Stimulated activated CD4-positive, alpha-beta T cell treated with anti-CD3 and anti-CD28 coated beads, Interleukin-4, amount 100 ng/mL, for 24 hours (primary cell): ENCODE results near the gene IDH3A.
"Not testable (repeated sequence)": the region's sequence is repeated elsewhere in the genome, so short reads cannot be mapped to it uniquely, and the experiment has no call there.

Experiments
- DNase-seq: peaks from one replicate; pipeline ENCODE4 v3.0.0-alpha.2; 2020

The IDH3A gene

DNA sequence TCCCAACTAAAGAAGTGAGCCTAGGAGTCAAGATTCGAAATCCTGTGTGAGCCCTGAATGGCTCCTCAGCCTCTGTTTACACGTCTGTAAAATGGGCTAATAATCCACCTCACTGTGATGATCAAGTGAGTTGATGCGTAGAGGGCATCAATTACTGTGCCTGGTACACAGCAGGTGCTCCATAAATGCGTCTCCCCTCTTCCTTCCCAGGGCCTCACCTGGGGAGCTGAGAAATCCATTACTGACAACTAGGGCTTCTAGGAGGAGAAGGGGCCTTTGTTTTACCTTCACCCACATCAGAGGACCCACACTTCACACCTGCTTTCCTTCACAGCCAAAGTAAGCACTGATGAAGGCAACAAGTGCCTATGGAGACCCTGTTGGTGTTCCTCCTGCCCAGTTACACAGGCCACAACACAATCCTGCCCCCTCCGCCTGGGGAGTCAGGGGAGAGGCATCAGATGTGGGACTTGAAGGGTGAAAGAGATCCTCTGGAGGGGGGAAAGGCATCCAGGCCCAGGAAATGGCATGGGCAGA, 19.3 kb upstream of the IDH3A start:
- no peak for DNase-seq

DNA sequence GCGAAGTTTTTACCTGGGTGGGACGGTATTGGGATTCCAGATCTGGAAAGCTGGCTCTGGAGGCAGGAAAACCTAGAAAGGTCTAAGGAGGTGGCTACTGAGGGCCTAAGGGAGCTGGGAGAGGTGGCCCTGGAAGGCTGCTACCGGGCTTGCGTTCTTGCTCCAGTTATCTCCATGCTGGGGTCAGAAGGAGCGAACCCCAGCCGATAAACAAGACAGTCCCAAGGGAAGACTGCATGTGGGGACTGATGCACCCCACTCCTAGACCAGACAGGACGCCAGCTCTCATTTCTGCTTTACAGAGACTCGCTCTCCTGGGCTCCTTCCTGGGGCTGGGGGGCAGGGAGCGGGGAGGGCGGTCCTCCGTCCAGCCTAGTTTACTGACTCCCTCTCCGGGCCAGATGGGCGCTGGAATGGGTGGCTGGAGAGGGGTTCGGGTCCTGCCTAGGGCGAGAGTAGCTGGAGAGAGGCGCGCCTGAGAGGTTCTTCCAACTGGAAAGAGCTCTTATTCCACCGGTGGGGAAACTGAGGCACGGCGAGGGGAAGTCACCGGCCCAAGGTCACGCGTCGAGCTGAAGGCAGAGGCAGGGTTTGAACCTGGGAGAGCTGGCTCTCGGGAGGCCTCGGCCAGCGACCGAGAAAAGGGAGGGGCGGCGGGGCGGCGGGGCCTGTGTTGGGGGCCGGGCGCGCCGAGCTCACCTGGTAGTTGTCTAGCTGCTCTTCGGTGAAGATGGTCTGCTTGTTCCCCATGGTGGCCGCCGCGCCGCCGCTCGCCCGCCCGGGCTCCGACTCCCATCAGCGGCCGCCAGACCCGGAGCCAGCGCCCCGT, 18.5 kb upstream of the IDH3A start:
- no peak for DNase-seq

DNA sequence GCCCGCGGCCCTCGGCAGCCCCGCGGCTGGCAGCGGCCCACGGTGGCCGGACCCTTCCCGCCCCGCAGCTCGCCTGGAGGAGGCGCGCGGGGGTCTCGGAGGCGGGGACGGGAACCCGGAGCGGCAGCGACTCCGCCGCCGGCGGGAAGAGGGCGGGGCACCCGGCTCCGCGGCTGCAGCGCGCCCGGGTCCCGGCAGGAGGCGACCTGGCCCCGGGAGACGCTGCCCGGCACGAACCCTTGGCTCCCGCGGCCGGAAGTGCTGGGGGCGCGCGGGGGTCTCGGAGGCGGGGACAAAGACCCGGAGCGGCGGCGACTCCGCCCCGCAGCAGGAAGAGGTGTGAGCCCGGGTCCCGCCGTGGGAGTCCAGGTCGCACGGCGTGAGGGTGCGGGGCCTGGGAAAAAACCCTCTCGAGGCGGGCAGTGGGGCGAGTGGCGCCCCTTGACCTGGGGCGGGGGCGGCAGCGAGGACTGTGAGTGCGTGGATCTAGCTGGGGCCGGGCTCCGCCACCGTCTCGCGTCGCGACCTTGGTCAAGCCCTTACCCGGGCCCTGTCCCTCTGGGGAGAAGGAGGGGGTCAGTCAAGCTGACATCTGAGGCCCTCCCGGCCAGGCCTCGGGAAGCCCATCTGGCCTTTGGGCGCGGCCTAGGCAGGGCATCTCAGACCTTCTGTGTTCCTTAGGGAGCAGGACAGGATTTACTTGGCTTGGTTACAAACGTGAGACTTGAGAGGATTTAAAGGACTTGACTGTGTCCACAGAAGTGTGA, 17.7 kb upstream of the IDH3A start, which contains the start of gene CIB2:
TSS of gene CIB2 (minus strand) at position 151 of the 767 bp plus-strand sequence. CDS start 230 bp downstream, outside the sequence.
- DNase-seq = peak; percentile 74

DNA sequence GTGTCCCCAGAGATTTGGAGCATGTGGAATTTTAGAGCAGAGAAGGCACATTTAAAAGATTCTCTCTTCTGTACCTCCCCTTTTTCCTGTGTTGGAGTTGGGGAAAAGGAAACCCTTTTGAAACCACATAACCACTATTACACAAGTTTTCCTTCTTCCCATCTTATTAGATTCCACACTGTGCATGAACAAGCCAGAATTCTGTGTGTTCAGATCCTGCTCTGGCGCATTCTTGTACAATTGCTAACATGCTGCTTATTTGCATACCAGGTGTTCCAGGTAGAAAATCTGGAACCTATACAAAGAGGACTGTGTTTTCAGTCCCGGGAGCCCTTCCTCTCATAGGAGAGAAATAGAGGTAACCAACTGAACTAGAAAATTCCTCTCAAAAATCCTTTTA, 15.4 kb upstream of the IDH3A start:
- no peak for DNase-seq

DNA sequence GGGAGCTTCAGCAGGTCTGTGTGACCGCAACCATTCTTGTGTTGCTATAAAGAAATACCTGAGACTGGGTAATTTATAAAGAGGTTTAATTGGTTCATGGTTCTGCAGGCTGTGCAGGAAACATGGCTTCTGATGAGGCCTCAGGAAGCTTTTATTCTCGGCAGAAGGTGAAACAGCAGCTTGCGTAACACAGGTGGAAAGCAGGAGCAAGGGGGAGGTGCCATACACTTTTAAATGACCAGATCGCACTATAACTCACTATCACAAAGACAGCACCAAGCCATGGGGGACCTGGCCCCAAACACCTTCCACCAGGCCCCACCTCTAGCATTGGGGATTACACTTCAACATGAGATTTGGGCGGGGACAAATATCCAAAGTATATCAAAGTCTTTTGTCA, 9.6 kb upstream of the IDH3A start:
- no peak for DNase-seq

DNA sequence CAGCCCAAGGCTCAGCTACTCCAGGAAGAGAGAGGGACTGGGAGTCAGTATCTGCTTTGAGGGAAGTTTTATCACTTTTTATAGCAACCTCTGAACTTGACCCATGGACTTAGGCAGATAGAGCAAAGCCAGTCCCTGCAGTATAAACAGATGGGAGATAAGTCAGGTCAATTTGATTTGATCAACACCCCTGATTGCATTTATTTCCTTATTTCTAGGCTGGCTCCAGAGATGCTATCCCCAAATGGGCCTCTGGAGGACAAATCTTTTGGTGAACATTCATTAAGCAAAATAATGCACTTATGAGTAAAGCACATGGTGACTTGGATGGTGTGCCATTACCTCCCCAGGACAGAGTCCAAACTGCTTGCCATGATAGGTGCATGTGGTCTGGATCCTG, 8.9 kb upstream of the IDH3A start:
- no peak for DNase-seq

DNA sequence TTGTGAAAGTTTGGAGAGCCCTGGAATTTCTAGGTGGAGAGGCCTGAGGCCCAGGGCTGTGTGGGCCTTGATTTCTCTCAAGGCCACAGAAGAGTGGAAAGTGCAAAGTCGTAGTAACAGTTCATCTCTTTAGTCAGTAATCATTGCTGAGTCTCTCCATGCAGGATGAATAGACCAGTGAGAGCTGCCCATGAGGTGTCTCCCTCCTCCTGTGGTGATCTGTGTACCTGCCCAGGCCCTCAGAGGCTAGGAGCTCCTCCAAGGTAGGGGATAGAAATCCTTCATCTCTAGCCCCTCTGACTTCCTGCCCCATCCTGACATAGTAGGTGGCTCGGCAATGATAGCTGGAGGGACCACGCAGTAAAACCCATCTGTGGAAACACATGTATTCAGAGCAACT, 6.8 kb upstream of the IDH3A start:
- DNase-seq = no peak

DNA sequence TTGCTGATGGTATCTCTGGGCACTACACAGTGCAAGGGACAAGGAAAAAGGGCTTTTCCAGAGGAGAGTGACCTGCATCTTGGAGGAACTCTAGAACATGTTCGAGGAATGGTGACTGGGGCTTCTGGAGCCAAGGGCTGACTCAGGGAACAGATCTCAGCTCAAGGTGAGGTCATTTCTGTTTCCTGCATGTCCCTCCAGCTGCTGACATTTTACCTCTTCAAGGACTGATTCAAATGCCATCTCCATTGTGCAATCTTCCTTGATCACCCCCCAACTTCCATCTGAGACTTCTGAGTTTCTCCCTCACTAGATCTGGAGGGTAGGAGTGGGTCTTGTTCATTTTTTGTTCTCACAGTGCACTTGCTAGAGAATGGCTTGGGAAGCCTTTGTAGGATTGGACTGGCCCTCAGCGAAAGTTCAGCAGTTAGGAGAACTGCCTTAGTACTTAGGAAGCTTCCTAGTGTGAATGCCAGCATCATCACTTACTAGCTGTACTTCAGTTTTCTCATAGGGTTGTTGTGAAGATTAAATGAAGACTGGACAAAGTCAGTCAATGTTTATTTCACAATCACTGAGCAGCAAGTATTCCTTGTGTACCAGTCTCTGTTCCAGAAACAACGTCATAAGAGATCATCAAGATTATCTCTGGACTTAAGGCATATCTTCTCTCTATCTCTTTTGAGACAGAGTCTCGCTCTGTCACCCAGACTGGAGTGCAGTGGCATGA, 2.6 kb upstream of the IDH3A start:
- no peak for DNase-seq

DNA sequence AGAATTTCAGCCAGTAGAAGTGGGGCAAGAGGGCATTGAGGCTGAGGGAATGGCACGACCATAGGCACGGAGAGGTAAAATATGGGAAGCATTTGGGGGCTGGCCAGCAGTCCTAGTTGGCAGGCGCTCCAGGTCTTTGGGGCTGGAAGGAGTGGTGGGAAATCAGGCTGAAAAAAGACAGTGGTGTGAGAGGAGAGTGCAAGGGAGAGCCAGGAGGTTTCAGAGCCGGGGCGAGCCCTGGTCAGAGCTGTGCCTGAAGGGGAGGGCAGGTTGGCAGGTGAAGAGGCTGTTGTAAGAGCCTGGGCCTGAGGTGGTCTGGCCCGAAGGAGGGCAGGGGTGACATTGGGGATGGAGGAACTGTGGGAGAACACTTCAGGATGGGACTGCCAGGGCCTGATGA, 1.6 kb upstream of the IDH3A start:
- no peak for DNase-seq

DNA sequence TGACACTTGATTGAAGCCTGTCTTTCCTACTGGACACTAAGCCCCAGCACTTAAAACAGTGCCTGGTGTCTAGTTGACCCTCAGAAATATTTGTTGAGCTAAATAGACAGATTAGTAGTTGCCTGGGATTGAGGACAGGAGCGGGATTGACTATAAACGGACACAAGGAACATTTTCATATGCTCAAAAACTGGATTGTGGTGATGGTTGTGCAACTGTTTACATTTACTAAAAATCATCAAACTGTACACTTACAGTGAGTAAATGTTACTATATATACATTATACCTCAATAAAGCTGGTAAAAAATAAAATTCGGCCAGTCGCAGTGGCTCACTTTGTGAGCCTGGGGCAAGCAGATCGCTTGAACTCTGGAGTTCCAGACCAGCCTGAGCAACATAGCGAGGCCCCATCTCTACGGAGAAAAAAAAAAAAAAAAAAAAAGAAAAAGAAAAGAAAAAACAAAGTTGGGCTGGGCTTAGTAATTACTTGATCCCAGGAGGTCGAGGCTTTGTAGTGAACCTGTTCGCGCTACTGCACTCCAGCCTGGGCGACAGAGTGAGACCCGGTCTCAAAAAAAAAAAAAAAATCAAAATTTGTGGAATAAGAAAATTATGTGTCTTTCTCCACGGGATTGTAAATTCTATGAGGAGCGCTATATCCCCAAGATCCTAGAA, 632 bp upstream of the IDH3A start:
- no peak for DNase-seq

DNA sequence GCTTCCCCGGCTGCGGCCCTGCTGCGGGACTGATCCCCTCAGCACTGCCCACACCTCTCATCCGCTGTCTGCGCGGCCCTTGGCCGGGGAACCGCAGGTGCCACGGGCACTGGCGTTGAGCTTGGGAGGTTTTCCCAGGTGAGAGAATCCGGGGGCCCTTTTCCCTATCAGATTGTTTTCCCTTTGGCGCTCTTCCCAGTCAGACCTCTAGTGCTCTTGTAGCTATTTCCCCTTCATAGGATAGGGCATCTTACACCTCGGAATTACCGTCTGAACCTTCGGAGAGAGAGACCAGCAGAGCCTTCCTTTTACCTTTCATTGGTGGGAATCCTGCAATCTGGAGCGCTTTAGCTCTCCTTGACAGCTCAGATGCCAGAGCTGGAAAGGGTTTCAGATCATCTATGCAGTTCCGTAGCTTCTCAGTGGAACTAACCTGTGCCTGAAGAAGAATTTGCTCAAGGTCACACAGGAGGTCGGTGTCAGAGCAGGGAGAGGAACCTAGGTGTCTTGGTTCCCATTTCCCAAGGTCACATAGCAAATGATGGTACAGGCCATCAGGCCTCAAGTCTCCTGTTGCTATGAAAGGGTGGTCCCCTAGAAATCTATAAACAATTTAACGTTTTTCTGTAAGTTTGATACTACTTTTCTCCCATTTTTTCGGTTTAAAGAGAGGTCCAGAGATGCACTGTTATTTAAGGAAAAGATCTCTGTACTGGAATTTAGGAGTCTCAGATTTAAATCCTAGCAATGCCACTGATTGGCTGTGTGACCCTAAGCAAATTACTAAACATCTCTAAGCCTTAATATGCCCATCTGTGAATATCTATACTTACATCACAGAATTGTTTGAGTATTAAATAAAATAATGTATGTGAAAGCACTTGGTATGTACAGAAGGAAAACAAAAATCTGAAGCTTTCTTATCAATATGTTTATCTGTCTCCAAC, 916 bp downstream of the IDH3A start:
- no peak for DNase-seq

DNA sequence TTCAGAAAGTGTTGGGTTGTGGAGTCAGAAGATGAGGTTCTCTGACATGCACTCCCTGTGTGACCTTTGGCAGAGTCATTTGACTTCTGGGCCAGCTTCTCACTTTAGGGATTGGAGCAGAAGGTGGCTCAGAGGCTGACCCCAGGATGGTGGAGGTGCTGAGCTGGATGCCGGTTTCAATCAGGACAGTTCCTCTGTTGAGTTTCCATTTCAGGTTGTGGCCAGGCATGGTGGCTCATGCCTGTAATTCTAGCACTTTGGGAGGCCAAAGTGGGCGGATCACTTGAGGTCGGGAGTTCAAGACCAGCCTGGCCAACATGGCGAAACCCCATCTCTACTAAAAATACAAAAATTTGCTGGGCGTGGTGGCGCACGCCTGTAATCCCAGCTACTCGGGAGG, 1.9 kb downstream of the IDH3A start:
- not testable (repeated sequence) for DNase-seq

DNA sequence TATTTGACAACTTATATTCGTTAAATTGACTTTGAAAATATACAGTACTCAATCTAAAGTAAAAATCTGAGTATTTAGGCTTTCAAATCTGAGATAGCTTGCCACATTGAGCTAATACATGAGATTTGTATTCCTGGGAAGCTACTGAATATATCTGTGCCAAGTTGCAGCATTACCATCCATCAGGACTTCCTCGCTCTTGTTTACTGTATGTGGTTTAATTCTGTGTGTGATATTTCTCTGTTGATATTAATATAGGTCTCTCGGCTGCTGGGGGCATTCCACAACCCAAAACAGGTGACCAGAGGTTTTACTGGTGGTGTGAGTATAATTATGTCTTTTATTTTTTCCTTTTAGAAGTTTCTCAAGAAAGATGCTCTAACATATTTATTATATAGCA, 5.8 kb downstream of the IDH3A start:
- DNase-seq = no peak

DNA sequence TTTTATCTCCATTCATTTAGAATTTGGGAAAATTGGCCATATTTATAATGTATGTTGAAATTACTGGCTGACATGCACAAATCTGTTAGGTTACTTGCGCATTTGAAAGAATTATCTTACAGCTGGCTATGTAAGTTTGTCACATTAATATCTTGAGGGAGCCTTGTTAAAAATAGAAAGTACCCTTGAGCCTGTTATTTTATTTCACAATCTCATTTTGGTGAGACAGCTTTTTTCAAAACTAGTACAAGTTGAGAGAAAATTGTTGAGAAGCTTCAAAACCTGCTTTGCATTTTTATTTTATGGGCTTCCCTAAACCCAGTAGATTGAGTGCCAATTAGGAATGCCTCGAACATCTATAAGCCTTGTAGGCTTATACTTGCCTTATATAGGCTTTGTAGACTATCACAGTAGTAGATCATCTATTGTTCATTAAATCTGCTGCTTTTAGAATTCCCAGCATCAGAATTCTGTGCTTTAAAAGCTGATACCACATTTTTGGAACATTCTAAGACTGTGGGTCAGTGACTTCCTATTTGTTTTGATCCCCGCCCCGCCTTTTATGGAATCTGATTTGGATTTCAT, 6.3 kb downstream of the IDH3A start:
- no peak for DNase-seq

DNA sequence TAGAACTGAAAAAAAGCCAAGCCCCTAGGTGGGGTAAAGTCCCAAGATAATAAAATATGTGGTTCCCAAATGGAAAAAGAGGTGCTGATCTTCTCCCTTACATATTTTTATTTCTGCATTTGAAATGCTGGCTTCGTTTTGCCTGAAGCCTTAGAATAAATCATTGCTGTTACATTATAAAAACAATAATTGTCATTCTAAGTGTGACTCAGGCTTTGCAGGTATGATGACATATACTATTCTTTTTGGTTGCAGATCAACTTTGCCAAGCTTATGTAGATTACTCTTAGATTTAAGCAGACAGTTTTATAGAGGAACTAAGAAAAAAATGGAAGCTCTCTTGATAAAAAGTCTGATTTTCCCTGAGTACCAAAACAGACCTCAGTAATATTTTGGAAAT, 7.5 kb downstream of the IDH3A start:
- no peak for DNase-seq

DNA sequence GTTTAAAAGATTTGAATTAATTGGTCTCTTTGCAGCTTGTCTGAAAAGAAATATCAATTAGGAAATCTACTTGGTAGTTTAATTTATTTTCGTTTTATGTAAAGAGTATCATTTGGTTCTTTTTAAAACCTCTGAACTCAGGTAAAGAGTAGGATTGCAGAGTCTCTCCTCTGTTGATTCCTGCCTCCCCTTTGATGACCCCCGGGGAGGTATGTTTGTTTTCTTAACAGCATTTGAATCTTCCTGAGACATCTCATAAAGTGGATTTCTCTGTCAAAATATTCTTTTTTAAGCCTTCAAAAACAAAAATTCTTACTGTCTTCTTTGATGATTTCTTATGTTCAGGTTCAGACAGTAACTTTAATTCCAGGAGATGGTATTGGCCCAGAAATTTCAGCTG, 8.0 kb downstream of the IDH3A start:
- DNase-seq = no peak

DNA sequence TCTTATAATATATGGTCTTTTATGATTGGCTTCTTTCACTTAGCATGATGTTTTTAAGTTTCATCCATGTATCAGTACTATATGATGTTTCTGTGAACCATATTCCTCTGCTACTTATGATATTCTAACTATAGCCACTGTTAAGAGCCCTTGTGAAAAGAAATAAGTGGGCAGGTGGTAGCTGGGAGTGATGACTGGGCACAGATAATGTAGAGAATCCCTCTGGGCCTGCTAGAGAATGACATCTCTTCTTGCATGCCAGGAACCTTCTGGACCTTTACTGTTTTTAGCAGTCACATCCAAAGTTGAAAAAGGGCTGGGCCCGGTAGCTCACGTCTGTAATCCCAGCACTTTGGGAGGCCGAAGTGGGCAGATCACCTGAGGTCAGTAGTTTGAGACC, 10.2 kb downstream of the IDH3A start:
- DNase-seq = no peak

DNA sequence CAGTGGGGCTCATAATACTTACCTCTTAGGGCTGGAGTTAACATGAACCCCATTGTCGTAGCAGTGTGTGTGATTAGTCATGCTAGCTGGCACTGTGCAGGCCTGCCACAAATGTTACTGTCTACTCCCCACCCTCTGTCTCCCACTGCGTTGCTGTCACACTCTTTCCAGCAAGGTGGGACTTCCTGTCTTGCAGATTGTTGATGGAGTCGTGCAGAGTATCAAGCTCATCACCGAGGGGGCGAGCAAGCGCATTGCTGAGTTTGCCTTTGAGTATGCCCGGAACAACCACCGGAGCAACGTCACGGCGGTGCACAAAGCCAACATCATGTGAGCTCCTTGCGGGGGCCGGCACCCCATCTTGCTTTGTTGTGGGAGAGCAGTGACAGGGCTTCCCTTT, 12.9 kb downstream of the IDH3A start:
- DNase-seq = peak; percentile 41

DNA sequence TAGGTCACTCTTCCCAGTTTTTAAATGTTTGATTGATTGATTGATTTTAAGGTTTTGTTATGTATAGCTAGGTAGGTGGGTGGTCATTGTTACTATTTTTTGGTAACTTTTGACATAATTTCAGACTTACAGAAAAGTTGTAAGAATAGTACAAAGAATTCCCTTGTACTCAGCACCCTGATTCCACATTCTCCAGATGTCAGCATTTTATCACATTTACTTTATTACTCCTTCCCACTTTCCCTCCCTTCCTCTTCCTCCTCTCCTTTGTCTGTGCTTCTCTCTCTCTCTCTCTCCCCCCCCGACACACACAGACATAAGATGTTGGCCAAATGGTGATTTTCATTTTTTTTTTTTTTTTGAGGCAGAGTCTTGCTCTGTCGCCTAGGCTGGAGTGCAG, 14.8 kb downstream of the IDH3A start:
- DNase-seq = no peak

DNA sequence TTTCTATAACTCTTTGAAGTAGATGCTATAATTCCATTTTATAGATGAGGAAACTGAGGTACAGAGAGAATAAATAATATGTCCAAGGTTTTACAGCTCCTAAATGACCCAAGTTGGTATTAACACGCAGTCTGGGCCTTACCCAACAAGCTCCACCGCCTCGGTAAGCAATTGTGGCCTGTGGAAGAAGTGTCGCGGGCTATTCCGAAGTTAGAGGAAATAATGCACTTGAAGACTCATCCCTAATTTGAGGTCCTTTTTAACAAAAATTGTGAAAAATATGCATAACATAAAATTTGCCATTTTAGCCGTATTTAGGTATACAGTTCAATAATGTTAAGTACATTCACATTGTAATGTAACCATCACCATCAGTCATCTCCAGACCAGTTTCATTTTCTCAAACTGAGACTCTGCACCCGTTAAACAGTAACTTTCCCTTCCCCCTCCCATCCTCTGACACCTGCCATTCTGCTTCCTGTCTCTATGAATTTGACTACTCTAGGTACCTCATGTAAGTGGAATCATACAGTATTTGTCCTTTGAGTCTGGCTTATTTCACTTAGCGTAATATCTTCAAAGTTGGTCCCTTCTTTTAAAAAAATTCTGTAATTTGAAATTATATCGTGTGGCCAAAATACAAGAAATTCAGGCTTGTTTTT, 18.2 kb downstream of the IDH3A start:
- peak; percentile 22 for DNase-seq

DNA sequence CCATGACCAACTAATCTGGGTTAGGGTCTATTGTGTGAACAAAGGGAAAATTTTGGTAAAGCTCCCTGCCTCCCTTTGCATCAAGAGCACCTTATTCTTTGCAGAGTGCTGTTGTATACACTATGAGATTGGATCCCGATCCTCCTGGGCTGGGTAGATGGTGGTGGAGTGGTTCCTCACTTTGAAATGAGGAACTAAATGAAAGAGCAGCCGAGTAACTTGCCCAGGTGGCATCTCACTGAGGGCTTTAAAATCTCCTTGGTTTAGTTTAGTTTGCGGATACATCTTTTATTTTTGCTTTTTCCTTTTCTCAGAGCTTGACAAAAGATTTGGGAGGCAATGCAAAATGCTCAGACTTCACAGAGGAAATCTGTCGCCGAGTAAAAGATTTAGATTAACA, 19.4 kb downstream of the IDH3A start:
- no peak for DNase-seq
